OCI-LY7 (cell line): Measurements from ENCODE around the gene KLHL21. TPM values are rescaled to one million over a fixed set of nuclear protein-coding genes. Genes with fewer than 3 reads are reported as not detected.

Experiments used
- BruUV-seq: library from RNA; stranded (reverse); fragments of 400-500 nt; replicated peaks from 2 replicates; lab custom pipeline; 2021; lab: Mats Ljungman, UMichigan
- CTCF ChIA-PET: fragments of 300-600 bp; sonication (Branson Sonifier 250); formaldehyde crosslinking; loops from one replicate; lab custom pipeline; 2022; ENCODE audit warnings: antibody characterized with exemption; ENCODE audit not compliant: unreplicated experiment; lab: Charles Lee
- POLR2A ChIA-PET: fragments of 300-600 bp; sonication (Branson Sonifier 250); formaldehyde crosslinking; loops from one replicate; lab custom pipeline; 2022; ENCODE audit warnings: antibody characterized with exemption; lab: Charles Lee
- DNase-seq: peaks from one replicate; pipeline ENCODE4 v3.0.0-alpha.2; 2015; ENCODE audit warnings: low spot score
- H2AFZ ChIP-seq: fragments of 200-600 bp; sonication (generic), shearing (Covaris generic); 2 replicates; pipeline ENCODE4 v1.6.1; 2014; ENCODE audit warnings: mild to moderate bottlenecking, antibody characterized with exemption, low read length, moderate library complexity
- H3K27ac ChIP-seq: fragments of 200-600 bp; sonication (generic); 2 replicates; pipeline ENCODE4 v1.5.1; 2014; ENCODE audit warnings: mixed run types, low read depth, mild to moderate bottlenecking, moderate library complexity, low read length, inconsistent platforms; ENCODE audit not compliant: poor library complexity, severe bottlenecking
- H3K36me3 ChIP-seq: fragments of 200-600 bp; sonication (generic); 2 replicates; pipeline ENCODE4 v1.6.1; 2014; ENCODE audit warnings: mild to moderate bottlenecking, antibody characterized with exemption, low read length, moderate library complexity, mixed read lengths; ENCODE audit not compliant: insufficient read depth
- H3K4me1 ChIP-seq: fragments of 200-600 bp; sonication (generic); 2 replicates; pipeline ENCODE4 v1.5.1; 2014; ENCODE audit warnings: mild to moderate bottlenecking, low read length; ENCODE audit not compliant: insufficient read depth, poor library complexity, severe bottlenecking
- H3K4me2 ChIP-seq: fragments of 200-600 bp; sonication (generic); 2 replicates; pipeline ENCODE4 v1.6.1; 2014; ENCODE audit warnings: mild to moderate bottlenecking, low read length
- H3K4me3 ChIP-seq: fragments of 200-600 bp; sonication (generic); 2 replicates; pipeline ENCODE4 v1.5.1; 2014; ENCODE audit warnings: mild to moderate bottlenecking, low read depth, low read length; ENCODE audit not compliant: poor library complexity, severe bottlenecking
- H3K79me2 ChIP-seq: fragments of 200-600 bp; sonication (generic); 2 replicates; pipeline ENCODE4 v1.6.1; 2016; ENCODE audit warnings: low read depth, mild to moderate bottlenecking, low read length, moderate library complexity, mixed read lengths; ENCODE audit not compliant: insufficient read depth
- H3K9me2 ChIP-seq: fragments of 200-600 bp; sonication (generic); 2 replicates; pipeline ENCODE4 v1.6.1; 2016; ENCODE audit warnings: mild to moderate bottlenecking, low read length, mixed read lengths; ENCODE audit not compliant: insufficient read depth
- H3K9me3 ChIP-seq: fragments of 200-600 bp; sonication (generic); 2 replicates; pipeline ENCODE4 v1.6.1; 2014; ENCODE audit warnings: mild to moderate bottlenecking, mixed run types, low read length, mixed read lengths
- H4K20me1 ChIP-seq: fragments of 200-600 bp; sonication (generic); 2 replicates; pipeline ENCODE4 v1.6.1; 2014; ENCODE audit warnings: mild to moderate bottlenecking, antibody characterized with exemption, low read length, moderate library complexity, mixed read lengths; ENCODE audit not compliant: insufficient read depth
- CTCF ChIP-seq: fragments of 200-600 bp; sonication (generic); conservative IDR thresholded peaks from 2 replicates; pipeline ENCODE4 v1.5.1; 2014; ENCODE audit warnings: mild to moderate bottlenecking, antibody characterized with exemption, low read length, moderate library complexity, mixed read lengths
- EZH2phosphoT487 ChIP-seq: fragments of 200-600 bp; sonication (generic); IDR thresholded peaks from 2 replicates; pipeline ENCODE4 v1.6.1; 2018; ENCODE audit warnings: low read depth, borderline replicate concordance, mild to moderate bottlenecking, mixed run types, antibody characterized with exemption, low read length, moderate library complexity, mixed read lengths
- intact Hi-C: fragments of 100-400 bp; cut with micrococcal nuclease; formaldehyde crosslinking; loops from one replicate; pipeline ENCODE4 v1.10.0; 2022; ENCODE audit not compliant: unreplicated experiment
- total RNA-seq, 2 experiments: library from RNA; depleted of rRNA in 1 of 2; stranded (reverse); fragments of >200 nt in 1 of 2; shearing (Covaris generic) in 1 of 2; gene quantifications; 2 replicates each; pipeline ENCODE4 v1.2.3, GENCODE V29; 2014 to 2022

The KLHL21 gene
- total RNA-seq, 2 experiments from 2014 or later, result 7.4 to 7.6 TPM

DNA sequence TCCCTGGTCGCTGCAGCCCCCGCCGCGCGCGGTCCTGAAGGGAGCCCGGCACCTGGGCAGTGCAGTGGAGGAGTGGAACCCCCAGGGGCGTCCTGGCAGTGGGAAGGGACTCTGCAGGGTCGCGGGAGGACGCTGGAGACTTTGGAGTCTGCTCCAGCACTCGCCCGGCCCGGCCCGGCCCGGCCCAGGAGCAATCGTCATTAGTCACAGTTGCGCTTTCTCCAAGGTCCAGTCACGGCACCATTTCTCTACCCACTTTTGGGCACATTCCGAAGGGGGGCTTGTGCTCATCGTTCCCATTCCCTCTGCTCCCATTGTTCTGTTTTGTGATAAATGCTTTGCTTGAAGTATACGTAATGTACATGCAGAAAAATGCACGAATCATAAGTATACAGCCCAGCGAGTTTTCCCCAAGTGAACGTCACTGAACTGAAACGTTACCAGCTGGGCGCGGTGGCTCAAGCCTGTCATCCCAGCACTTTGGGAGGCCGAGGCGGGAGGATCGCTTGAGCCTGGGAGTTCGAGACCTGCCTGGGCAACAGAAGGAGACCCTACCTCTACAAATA, 23.0 kb upstream of the KLHL21 start:
- peak overlapping the region; percentile 29 for H3K27ac ChIP-seq
- intact Hi-C loops, result loop anchor here (5.0 kb wide), 2 partner anchors 73 to 133 kb away; partner anchors contain the start of genes NOL9 and PLEKHG5

GRCh38 chr1:6624710-6625583, 22.3 kb upstream of the KLHL21 start, which contains the start of gene THAP3:
Gene THAP3, plus strand, starts transcription at chr1:6624868. Its CDS starts 351 bp downstream, at chr1:6625219.
- POLR2A ChIA-PET, result interaction anchor here (0.9 to 1.6 kb wide), 2 partner anchors 9 to 45 kb away, joined by 3 read pairs; partner anchors contain the start of gene ZBTB48
- intact Hi-C loops, result loop anchor here (5.0 kb wide), 2 partner anchors 73 to 133 kb away; partner anchors contain the start of genes NOL9 and PLEKHG5
- Histone ChIP-seq H2AFZ (peak within 1 kb of the TSS; percentile 45; the same call in 1 of the 2 replicates), H3K4me1 (peaks cover 24% of the 10 kb centered on the region), H3K27ac (peak within 1 kb of the TSS; percentile 29), H3K79me2 (peaks cover 9% of the 10 kb centered on the region; the same call in 1 of the 2 replicates), H3K9me2 (no peaks in the 10 kb centered on the region), H3K36me3 (peaks cover 61% of the 10 kb centered on the region), H3K4me2 (peak within 1 kb of the TSS; percentile 99), H4K20me1 (no peaks in the 10 kb centered on the region), H3K9me3 (no peaks in the 10 kb centered on the region), H3K4me3 (peak within 1 kb of the TSS; percentile 94)
- no TSS peak for BruUV-seq
- TF ChIP-seq CTCF (peak; percentile 67), EZH2phosphoT487 (no peak)
- peak; percentile 86 for DNase-seq
- CTCF ChIA-PET, result interaction anchor here (0.6 kb wide), 1 partner anchor 45 kb away, joined by 3 read pairs; the partner anchor contains the start of gene ZBTB48

More for the DNA sequence above, 23.0 kb upstream of the KLHL21 start:
- ChIA-PET POLR2A (interaction anchor here (0.9 to 1.6 kb wide), 2 partner anchors 9 to 46 kb away, joined by 3 read pairs; partner anchors contain the start of gene ZBTB48), CTCF (interaction anchor here (0.6 kb wide), 1 partner anchor 46 kb away, joined by 3 read pairs; the partner anchor contains the start of gene ZBTB48)
- TF ChIP-seq EZH2phosphoT487 (no peak), CTCF (no peak)
- Histone ChIP-seq H3K4me1 (peaks cover 24% of the 10 kb centered on the region), H3K9me3 (no peaks in the 10 kb centered on the region), H3K9me2 (no peaks in the 10 kb centered on the region), H3K36me3 (peaks cover 55% of the 10 kb centered on the region), H4K20me1 (no peaks in the 10 kb centered on the region), H2AFZ (peak overlapping the region; percentile 45; the same call in 1 of the 2 replicates), H3K79me2 (peaks cover 9% of the 10 kb centered on the region; the same call in 1 of the 2 replicates), H3K4me2 (peak overlapping the region; percentile 99), H3K4me3 (peak overlapping the region; percentile 94)
- DNase-seq, result peak; percentile 23
- no TSS peak for BruUV-seq
